ENCODE data around the gene GALK1. TPM values are rescaled to one million over a fixed set of nuclear protein-coding genes. Genes with fewer than 3 reads are reported as not detected.

GALK1 gene
- total RNA-seq = 51.7 and 54.4 TPM in 2 replicates

DNA sequence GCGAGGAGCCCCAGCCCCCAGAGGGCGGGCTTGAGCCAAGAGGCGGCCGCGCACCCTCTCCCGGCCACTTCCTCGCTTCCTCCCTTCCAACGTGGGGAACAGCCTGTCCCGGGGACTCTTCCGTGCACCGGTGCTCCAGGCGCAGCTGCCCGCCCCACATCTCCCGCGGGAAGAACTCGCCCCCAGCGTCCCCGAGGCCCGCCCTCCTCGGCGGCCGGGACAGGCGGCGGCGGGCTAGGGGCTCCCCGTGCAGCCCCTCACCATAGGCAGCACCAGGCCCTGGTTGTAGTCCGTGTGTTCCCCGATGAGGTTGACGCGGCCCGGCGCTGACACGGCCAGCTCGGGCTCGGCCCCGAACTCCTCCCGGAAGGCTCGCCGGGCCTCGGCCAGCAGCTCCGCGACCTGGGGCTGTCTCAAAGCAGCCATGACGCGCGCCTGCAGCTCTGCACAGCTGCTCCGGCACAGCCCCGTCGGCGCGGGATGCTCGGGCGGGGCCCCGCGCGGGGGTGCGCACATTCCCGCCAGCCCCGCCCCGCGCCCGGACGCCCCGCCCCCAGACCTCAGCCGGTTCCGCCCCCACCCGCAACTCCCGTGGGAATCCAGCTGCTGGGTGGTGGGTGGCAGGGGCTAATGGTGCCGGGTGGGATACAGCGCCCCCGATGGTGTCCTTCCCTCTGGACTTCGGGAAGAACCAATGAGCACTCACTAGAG lies at the start of gene GALK1:
TSS of gene GALK1 (minus strand) at position 482 of the 711 bp plus-strand sequence. CDS start at position 426, 56 bp downstream.

DNA sequence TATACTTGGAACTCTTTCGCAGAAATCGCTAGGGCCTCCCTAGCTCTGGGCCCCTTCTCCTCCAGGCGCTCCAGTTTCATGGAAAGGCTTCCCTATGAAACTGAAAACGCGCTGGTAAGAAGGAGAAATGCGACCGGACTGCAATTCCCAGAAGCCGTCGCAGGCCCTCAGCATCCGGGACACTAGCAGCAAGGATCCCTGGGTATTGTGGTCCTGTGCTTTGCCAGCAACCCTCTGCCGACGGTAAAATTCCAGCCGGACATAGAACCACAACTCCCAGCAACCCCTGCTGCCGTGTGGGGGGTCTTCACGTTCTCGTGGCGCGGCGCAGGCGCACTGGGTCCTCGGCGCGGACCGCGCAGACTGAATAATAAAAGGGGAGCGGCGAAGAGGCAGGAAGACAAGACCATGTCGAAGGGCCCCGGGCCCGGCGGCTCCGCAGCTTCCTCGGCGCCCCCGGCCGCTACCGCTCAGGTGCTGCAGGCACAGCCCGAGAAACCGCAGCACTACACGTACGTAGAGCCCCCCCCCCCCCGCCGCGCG lies 19.6 kb upstream of the GALK1 start, which contains the start of gene UNK:
TSS of gene UNK (plus strand) at position 334 of the 543 bp plus-strand sequence. CDS start at position 409, 75 bp downstream.

GRCh38 chr17:75720656-75721462 lies 44.1 kb downstream of the GALK1 start, which contains the start of gene ITGB4:
Gene ITGB4, plus strand, starts transcription at chr17:75721459. Its CDS starts 3,245 bp downstream, at chr17:75724704.

Other genes starting within 250 kb of the GALK1 start
- gene CASKIN2, start 249.7 kb downstream of the GALK1 start, total RNA-seq = 6.7 and 8.1 TPM in 2 replicates
- 13.6 and 22.1 TPM in 2 replicates for gene TSEN54, start 248.7 kb downstream of the GALK1 start, total RNA-seq
- gene LLGL2, start 239.5 kb downstream of the GALK1 start, total RNA-seq = 0.64 and 1.2 TPM in 2 replicates
- gene MYO15B, start 177.4 kb downstream of the GALK1 start, total RNA-seq = 0.13 and 8.4 TPM in 2 replicates
- gene SMIM5, start 131.8 kb downstream of the GALK1 start, total RNA-seq = not detected in 2 replicates
- 12.3 and 22.4 TPM in 2 replicates for gene RECQL5, start 98.0 kb downstream of the GALK1 start, total RNA-seq
- gene SAP30BP, start 97.9 kb downstream of the GALK1 start, total RNA-seq = 45.2 and 58.1 TPM in 2 replicates
- gene ITGB4, start 43.7 kb downstream of the GALK1 start, total RNA-seq = 2.1 and 22.9 TPM in 2 replicates
- 13.3 and 38.2 TPM in 2 replicates for gene UNK, start 19.6 kb upstream of the GALK1 start, total RNA-seq
- gene UNC13D, start 79.2 kb upstream of the GALK1 start, total RNA-seq = 0.48 and 4.1 TPM in 2 replicates
- gene WBP2, start 90.1 kb upstream of the GALK1 start, total RNA-seq = 36.0 and 60.9 TPM in 2 replicates
- gene TRIM47, start 113.4 kb upstream of the GALK1 start, total RNA-seq = 13.4 and 24.3 TPM in 2 replicates
- gene TRIM65, start 131.8 kb upstream of the GALK1 start, total RNA-seq = 27.2 and 30.4 TPM in 2 replicates
- 26.5 and 28.3 TPM in 2 replicates for gene MRPL38, start 139.7 kb upstream of the GALK1 start, total RNA-seq
- 4.4 and 7.1 TPM in 2 replicates for gene FBF1, start 175.8 kb upstream of the GALK1 start, total RNA-seq
- gene ACOX1, start 214.0 kb upstream of the GALK1 start, total RNA-seq = 25.2 and 25.7 TPM in 2 replicates
- gene TEN1, start 214.0 kb upstream of the GALK1 start, total RNA-seq = 18.2 and 19.6 TPM in 2 replicates
- 0.78 and 3.7 TPM in 2 replicates for gene CDK3, start 235.7 kb upstream of the GALK1 start, total RNA-seq